GM10266 (cell line): Measurements from ENCODE around the gene NELL1.

Experiments used
- DNase-seq: peaks from one replicate; pipeline ENCODE4 v3.0.0; 2012; ENCODE audit errors: extremely low spot score
- CTCF ChIP-seq: IDR thresholded peaks from 2 replicates; pipeline ENCODE4 v1.5.1; 2012; ENCODE audit warnings: mild to moderate bottlenecking, low read depth; ENCODE audit not compliant: control insufficient read depth, insufficient read depth; ENCODE audit errors: missing control alignments

Gene NELL1

GRCh38 chr11:21566521-21567117, 897.2 kb downstream of the NELL1 start:
- DNase-seq: no peak
- no peak for TF ChIP-seq CTCF

- no peak for TF ChIP-seq CTCF
- no peak for DNase-seq
Observed at GRCh38 chr11:21567645-21568290, 898.4 kb downstream of the NELL1 start.

- no peak for TF ChIP-seq CTCF
- no peak for DNase-seq
Observed at GRCh38 chr11:21572210-21572609, 902.8 kb downstream of the NELL1 start.

GRCh38 chr11:21582791-21583190, 913.4 kb downstream of the NELL1 start:
- no peak for TF ChIP-seq CTCF
- no peak for DNase-seq

GRCh38 chr11:21588754-21589153, 919.4 kb downstream of the NELL1 start:
- TF ChIP-seq CTCF: no peak
- no peak for DNase-seq

GRCh38 chr11:21602699-21603098, 933.3 kb downstream of the NELL1 start:
- no peak for DNase-seq
- TF ChIP-seq CTCF: no peak

- TF ChIP-seq CTCF: no peak
Observed at GRCh38 chr11:21603886-21604285, 934.5 kb downstream of the NELL1 start.

More at GRCh38 chr11:21603886-21604285, 934.5 kb downstream of the NELL1 start:
- no peak for DNase-seq
